Panc1 (cell line): ENCODE data around the gene ZNF652. TPM values are rescaled to one million over a fixed set of nuclear protein-coding genes. Genes with fewer than 3 reads are reported as not detected.

Experiments used
- ATAC-seq: fragments of 200-7000 bp; cut with Tn5 transposase; 2 replicates; pipeline ENCODE4 v1.9.1; 2020; ENCODE audit warnings: mild to moderate bottlenecking, moderate library complexity
- BruUV-seq: library from RNA; stranded (reverse); fragments of 400-500 nt; replicated peaks from 2 replicates; lab custom pipeline; 2021; lab: Mats Ljungman, UMichigan
- CTCF ChIA-PET: fragments of 300-600 bp; sonication (Branson Sonifier 250); formaldehyde crosslinking; loops from one replicate; lab custom pipeline; 2022; ENCODE audit warnings: antibody characterized with exemption; lab: Charles Lee
- POLR2A ChIA-PET: fragments of 300-600 bp; sonication (Branson Sonifier 250); formaldehyde crosslinking; loops from one replicate; lab custom pipeline; 2022; ENCODE audit warnings: antibody characterized with exemption; lab: Charles Lee
- DNase-seq: peaks from one replicate; pipeline ENCODE4 v3.0.0-alpha.2; 2010; ENCODE audit warnings: low read depth, low spot score
- H3K27ac ChIP-seq: 2 replicates; pipeline ENCODE4 v1.5.1; 2011; ENCODE audit warnings: mild to moderate bottlenecking, low read length, inconsistent platforms
- H3K27me3 ChIP-seq: fragments of 200-500 bp; sonication (Bioruptor generic); 2 replicates; pipeline ENCODE4 v1.6.0; 2014; ENCODE audit warnings: low read length, inconsistent platforms; ENCODE audit not compliant: control insufficient read depth, insufficient read depth
- H3K36me3 ChIP-seq: fragments of 200-500 bp; sonication (Bioruptor generic); 2 replicates; pipeline ENCODE4 v1.5.1; 2014; ENCODE audit warnings: inconsistent platforms, mild to moderate bottlenecking, low read length, moderate library complexity; ENCODE audit not compliant: control insufficient read depth, insufficient read depth
- H3K4me1 ChIP-seq: 2 replicates; pipeline ENCODE4 v1.5.1; 2011; ENCODE audit warnings: inconsistent platforms, mild to moderate bottlenecking, low read length, moderate library complexity; ENCODE audit not compliant: control insufficient read depth, insufficient read depth
- H3K4me3 ChIP-seq, 2 experiments: 2 replicates each; pipeline ENCODE4 v1.5.1; 2011 to 2012; ENCODE audit warnings: low read depth in 2 of 2, low read length in 2 of 2, mild to moderate bottlenecking in 2 of 2, inconsistent platforms in 1 of 2, moderate library complexity in 1 of 2
- H3K9me3 ChIP-seq: fragments of 200-500 bp; sonication (Bioruptor generic); 2 replicates; pipeline ENCODE4 v1.5.1; 2014; ENCODE audit warnings: low read depth, mild to moderate bottlenecking, inconsistent platforms, low read length, moderate library complexity; ENCODE audit not compliant: control insufficient read depth, insufficient read depth
- POLR2AphosphoS5 ChIP-seq: IDR thresholded peaks from 2 replicates; pipeline ENCODE4 v1.6.1; 2012; ENCODE audit warnings: mild to moderate bottlenecking, low read depth, low read length, moderate library complexity
- SIN3A ChIP-seq: IDR thresholded peaks from 2 replicates; pipeline ENCODE4 v1.6.1; 2012; ENCODE audit warnings: low read depth, mild to moderate bottlenecking, low read length, moderate library complexity, borderline replicate concordance; ENCODE audit not compliant: insufficient read depth
- TCF7L2 ChIP-seq: IDR thresholded peaks from 2 replicates; pipeline ENCODE4 v1.6.1; 2011; ENCODE audit warnings: mild to moderate bottlenecking, low read depth, low read length, inconsistent platforms
- in situ Hi-C: cut with HindIII; loops from 2 replicates; pipeline ENCODE4 v1.10.0; 2016; ENCODE audit warnings: low sequenced_read_pairs, low pct_unique_long_range_greater_than_20kb
- intact Hi-C: fragments of 100-400 bp; cut with micrococcal nuclease; formaldehyde crosslinking; loops from one replicate; pipeline ENCODE4 v1.10.0; 2022; ENCODE audit not compliant: unreplicated experiment
- total RNA-seq: library from RNA; stranded (reverse); gene quantifications from one replicate; pipeline ENCODE4 v1.2.1, GENCODE V29; 2021; ENCODE audit not compliant: unreplicated experiment
- TF ChIP-seq, protein P1 (sequence below): fragments of 450-650 bp; IDR thresholded peaks from 2 replicates; pipeline ENCODE4 v1.5.1; 2017; ENCODE audit warnings: mild to moderate bottlenecking
- TF ChIP-seq, protein P2 (sequence below), 2 experiments: IDR thresholded peaks; 2 replicates each; pipeline ENCODE4 v1.6.1; 2011 to 2012; ENCODE audit warnings: low read depth in 2 of 2, control low read depth in 1 of 2, low read length in 1 of 2, mild to moderate bottlenecking in 1 of 2, moderate library complexity in 1 of 2; ENCODE audit not compliant: insufficient read depth in 1 of 2

Gene ZNF652
- total RNA-seq, 1 experiment from 2014 or later: 42.4 TPM

DNA sequence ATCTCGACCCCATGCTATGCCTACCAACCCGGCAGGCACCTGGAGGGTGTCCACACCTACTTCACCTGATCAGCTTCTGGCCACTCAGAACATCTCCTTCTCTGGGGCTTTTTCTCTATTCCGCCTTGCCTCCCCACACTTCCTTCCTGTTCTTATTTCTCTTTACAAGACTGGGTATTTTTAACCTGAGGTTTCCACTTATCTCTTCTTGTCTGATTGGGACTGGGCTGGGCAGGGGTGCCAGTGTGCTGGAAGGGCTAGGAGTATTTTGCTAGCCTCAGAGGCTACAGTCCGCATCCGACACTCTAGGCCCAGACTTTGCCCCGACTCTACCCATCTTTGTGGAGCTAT, 26.2 kb upstream of the ZNF652 start:
- in situ Hi-C loops (loop anchor here (5.0 kb wide), 1 partner anchor 96 kb away; no protein-coding TSS in a partner anchor), intact Hi-C loops (no loop called here)
- H3K9me3 ChIP-seq: no peaks in the 10 kb centered on the region
- CTCF ChIA-PET: no interaction called here
- ATAC-seq (no peak), DNase-seq (no peak)
- POLR2A ChIA-PET: no interaction called here
- no peaks in the 10 kb centered on the region for H3K27me3 ChIP-seq
- no peak overlapping the region for H3K4me3 ChIP-seq
- peaks cover 7% of the 10 kb centered on the region; the same call in 1 of the 2 replicates for H3K4me1 ChIP-seq
- no peaks in the 10 kb centered on the region for H3K36me3 ChIP-seq
- H3K27ac ChIP-seq: no peak overlapping the region
- BruUV-seq: no TSS peak
- TF ChIP-seq, protein P1, sequence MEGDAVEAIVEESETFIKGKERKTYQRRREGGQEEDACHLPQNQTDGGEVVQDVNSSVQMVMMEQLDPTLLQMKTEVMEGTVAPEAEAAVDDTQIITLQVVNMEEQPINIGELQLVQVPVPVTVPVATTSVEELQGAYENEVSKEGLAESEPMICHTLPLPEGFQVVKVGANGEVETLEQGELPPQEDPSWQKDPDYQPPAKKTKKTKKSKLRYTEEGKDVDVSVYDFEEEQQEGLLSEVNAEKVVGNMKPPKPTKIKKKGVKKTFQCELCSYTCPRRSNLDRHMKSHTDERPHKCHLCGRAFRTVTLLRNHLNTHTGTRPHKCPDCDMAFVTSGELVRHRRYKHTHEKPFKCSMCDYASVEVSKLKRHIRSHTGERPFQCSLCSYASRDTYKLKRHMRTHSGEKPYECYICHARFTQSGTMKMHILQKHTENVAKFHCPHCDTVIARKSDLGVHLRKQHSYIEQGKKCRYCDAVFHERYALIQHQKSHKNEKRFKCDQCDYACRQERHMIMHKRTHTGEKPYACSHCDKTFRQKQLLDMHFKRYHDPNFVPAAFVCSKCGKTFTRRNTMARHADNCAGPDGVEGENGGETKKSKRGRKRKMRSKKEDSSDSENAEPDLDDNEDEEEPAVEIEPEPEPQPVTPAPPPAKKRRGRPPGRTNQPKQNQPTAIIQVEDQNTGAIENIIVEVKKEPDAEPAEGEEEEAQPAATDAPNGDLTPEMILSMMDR: no peak

GRCh38 chr17:49387498-49388289, 25.6 kb upstream of the ZNF652 start:
- TF ChIP-seq TCF7L2 (no peak), POLR2AphosphoS5 (no peak), SIN3A (no peak)
- TF ChIP-seq, protein P1: no peak
- TF ChIP-seq, protein P2, sequence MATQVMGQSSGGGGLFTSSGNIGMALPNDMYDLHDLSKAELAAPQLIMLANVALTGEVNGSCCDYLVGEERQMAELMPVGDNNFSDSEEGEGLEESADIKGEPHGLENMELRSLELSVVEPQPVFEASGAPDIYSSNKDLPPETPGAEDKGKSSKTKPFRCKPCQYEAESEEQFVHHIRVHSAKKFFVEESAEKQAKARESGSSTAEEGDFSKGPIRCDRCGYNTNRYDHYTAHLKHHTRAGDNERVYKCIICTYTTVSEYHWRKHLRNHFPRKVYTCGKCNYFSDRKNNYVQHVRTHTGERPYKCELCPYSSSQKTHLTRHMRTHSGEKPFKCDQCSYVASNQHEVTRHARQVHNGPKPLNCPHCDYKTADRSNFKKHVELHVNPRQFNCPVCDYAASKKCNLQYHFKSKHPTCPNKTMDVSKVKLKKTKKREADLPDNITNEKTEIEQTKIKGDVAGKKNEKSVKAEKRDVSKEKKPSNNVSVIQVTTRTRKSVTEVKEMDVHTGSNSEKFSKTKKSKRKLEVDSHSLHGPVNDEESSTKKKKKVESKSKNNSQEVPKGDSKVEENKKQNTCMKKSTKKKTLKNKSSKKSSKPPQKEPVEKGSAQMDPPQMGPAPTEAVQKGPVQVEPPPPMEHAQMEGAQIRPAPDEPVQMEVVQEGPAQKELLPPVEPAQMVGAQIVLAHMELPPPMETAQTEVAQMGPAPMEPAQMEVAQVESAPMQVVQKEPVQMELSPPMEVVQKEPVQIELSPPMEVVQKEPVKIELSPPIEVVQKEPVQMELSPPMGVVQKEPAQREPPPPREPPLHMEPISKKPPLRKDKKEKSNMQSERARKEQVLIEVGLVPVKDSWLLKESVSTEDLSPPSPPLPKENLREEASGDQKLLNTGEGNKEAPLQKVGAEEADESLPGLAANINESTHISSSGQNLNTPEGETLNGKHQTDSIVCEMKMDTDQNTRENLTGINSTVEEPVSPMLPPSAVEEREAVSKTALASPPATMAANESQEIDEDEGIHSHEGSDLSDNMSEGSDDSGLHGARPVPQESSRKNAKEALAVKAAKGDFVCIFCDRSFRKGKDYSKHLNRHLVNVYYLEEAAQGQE (IDR thresholded peaks at IDR 0.05; ENCODE audit: insufficient read depth in 1 of 2, low read depth in 2 of 2, low read length in 1 of 2): no peak
- CTCF ChIA-PET: no interaction called here
- H3K27me3 ChIP-seq: no peaks in the 10 kb centered on the region
- no peak overlapping the region for H3K4me3 ChIP-seq
- POLR2A ChIA-PET: no interaction called here
- intact Hi-C loops (no loop called here), in situ Hi-C loops (loop anchor here (5.0 kb wide), 1 partner anchor 95 kb away; no protein-coding TSS in a partner anchor)
- peak; percentile 32; the same call in 1 of the 2 replicates for ATAC-seq
- H3K36me3 ChIP-seq: no peaks in the 10 kb centered on the region
- H3K4me1 ChIP-seq: peaks cover 7% of the 10 kb centered on the region; the same call in 1 of the 2 replicates
- H3K27ac ChIP-seq: no peak overlapping the region
- no peak for DNase-seq
- no TSS peak for BruUV-seq
- H3K9me3 ChIP-seq: no peaks in the 10 kb centered on the region
